LoVo (cell line): ENCODE measurements around the gene MT1X.
A peak's percentile ranks its signal among the peaks of the same experiment; 100 is the strongest.
"Not testable (repeated sequence)": the region's sequence is repeated elsewhere in the genome, so short reads cannot be mapped to it uniquely, and the experiment has no call there.

Source experiments
- DNase-seq: peaks from one replicate; pipeline ENCODE4 v3.0.0-alpha.2; 2016; ENCODE audit warnings: low spot score

The MT1X gene

GRCh38 chr16:56657555-56658326 is 24.5 kb upstream of the MT1X start, which contains the start of gene MT1F:
MT1F (plus strand) TSS chr16:56657959; CDS start chr16:56658059, 100 bp downstream.
- DNase-seq: peak; percentile 86

GRCh38 chr16:56658327-56658875 is 23.9 kb upstream of the MT1X start:
- no peak for DNase-seq

DNA sequence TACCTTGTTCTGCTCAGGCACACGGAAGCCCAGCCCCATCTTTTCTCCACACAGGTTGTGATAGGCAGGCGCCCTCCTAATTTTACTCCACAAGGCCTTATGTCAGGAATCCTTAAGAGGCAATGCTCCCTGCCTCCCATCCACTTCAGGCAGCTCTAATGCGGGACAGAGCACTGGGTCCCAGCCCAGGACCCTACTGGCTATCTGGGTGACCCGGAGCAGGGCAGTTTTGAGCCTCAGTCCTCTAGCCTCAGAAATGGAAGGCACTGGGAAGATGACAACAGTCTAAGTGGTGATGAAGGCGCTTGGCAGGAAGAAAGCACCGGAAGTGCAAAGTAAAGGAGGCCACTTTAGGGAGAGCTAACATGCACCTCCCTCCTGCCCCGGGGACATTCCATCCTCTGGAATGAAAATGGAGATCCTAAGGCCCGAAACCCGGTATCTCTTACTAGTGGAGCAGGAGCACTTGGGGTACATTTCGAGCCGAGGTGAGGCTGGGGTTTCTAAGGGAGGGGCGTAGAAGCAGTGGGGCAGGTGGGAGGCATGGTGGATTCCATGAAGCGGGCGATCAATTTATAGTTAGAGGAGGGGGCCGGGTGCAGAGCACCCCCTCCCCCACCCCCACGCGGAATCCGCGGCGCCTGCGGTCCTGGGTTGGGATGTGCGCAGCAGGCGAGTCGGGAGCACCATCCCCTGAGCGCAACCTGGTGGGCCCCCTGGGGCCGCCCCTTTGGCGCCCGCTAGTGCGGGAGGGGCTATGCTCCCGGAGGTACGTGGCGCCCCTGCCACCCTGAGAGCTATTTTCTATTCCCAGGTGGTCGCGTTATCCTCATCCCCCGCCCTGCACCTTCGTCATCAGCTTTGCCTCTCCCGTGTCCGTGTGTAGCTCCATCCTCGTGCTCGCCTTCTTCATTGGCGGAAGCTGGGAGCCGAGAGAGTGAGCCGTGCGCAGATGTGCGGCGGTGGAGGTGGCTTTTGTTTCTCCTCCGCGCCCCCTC is 19.6 kb upstream of the MT1X start:
- DNase-seq: no peak

GRCh38 chr16:56664506-56664905 is 17.8 kb upstream of the MT1X start:
- no peak for DNase-seq

GRCh38 chr16:56665286-56666261 is 16.7 kb upstream of the MT1X start:
- not testable (repeated sequence) for DNase-seq

DNA sequence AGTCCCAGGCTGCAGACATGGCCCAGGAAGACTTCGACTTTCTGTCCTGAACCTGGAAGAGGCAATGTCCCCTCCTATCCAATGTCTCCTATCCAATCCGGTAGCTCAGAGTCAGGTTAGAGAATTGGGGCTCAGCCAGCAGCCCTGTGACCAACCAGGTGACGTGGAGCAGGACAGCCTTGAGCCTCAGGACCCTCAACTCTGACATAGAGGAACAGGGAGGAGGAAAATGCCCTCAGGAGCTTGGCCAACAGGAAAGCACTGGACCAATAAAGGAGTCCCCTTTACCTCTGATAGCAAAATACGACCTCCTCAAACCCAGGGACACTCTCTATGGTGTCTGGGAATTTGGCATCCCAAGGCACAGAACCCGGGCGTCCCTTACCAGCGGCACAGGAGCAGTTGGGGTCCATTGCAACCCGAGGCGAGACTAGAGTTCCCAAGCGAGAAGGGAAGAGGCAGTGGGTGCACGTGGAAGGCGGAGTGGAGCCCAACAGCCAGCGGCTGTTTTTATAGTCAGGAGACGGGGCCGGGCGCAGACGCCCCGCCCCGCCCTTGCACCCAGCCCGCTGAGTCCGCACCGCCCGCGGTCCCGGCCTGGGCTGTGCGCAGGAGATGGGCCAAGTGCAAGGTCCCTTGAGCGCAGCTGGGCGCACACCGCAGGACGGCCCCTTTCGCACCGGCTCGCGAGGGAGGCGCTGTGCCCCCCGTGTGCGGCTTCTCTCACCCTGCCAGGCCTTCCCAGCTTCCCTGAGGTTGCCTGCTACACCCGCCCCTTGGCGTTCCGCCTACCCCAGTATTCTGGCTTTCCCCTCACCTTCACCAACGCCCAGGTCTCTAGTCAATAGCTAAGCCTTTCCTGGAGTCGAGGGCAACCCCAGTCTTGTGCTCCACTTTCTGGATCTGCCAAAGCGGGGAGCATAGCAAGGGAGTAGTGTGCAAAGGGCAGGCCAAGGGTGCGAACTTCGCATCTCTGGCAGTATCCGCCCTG is 14.4 kb upstream of the MT1X start, which contains the start of gene MT1G:
MT1G (minus strand) TSS at position 485 of the 991 bp plus-strand sequence; CDS start at position 413, 72 bp downstream.
- DNase-seq: no peak

DNA sequence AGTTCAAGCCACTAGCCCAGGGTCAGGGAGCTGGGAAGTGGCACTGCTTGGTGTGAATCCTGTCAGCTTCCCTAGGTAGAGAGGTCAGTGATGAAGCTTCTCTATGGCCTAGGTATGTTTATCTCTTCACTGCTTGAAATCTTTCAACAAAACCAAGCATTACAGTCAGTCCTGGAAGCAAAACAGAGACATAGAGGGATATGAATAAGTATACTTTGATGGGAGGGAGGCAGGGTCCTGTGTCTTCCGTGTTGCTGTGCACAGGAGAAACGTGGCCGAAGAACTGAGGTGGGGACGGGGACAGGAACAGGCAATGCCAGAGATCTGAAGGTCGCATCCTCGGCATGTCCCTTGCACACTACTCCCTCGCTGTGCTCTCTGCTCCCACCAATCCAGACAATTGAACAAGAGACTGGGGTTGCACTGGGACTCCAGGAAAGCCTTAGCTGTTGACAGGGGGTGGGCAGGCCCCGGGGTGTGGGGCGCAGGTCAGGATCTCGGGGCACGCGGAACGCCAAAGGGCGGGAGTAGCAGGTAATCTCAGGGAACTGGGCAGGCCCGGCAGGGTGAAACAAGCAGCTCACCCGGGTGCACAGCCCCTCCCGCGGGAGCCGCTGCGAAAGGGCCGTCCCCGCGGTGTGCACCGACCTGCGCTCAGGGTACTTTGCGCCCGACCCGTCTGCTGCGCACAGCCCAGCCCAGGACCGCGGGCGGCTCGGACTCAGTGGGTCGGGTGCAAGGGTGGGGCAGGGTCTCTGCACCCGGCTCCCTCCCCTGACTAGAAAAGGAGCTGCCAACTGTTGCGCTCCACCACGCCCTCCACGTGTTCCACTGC is 13.0 kb upstream of the MT1X start, which contains the start of gene MT1H:
MT1H (plus strand) TSS at position 810 of the 835 bp plus-strand sequence. CDS start 71 bp downstream, outside the sequence.
- DNase-seq: no peak

DNA sequence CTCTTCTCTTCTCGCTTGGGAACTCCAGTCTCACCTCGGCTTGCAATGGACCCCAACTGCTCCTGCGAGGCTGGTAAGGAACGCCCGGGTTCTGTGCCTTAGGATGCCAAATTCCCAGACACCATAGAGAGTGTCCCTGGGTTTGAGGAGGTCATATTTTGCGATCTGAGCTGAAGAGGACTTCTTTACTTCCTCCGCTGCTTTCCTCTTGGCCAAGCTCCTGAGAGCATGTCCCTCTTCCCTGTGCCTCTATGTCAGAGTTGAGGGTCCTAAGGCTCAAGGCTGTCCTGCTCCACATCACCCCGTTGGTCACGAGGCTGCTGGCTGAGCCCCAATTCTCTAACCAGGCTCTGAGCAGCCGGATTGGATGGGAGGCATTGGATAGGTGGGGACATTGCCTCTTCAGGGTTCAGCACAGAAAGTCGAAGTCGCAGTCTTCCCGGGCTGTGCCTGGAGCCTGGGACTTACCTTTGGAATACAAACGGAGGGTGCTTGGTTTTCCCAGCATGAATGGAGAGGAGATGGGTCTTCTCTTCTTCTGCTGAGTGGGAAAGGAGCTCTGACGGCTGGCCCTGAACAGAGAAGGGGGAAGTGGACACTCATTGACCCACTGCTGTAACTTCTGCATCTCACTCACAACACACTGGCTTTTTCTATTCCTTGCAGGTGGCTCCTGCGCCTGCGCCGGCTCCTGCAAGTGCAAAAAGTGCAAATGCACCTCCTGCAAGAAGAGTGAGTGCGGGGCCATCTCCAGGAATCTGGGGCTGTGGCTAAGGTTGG is 12.2 kb upstream of the MT1X start:
- DNase-seq: no peak

DNA sequence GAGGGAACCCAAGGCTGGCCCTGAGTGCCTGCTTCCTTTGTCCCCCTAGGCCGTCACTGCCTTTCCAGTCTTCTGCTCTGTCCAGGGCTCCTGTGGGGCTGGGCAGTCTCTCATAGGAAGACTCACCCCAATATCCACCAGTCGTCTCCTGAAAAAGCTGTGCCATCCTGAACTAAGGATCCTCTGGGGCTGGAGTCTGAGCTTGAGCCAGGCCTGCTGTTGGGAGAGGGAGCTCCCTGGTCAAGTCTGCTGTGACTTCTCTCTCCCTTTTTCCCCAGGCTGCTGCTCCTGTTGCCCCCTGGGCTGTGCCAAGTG is 11.7 kb upstream of the MT1X start:
- no peak for DNase-seq

- not testable (repeated sequence) for DNase-seq
These were observed 10.6 kb upstream of the MT1X start for GRCh38 chr16:56671691-56672090.

DNA sequence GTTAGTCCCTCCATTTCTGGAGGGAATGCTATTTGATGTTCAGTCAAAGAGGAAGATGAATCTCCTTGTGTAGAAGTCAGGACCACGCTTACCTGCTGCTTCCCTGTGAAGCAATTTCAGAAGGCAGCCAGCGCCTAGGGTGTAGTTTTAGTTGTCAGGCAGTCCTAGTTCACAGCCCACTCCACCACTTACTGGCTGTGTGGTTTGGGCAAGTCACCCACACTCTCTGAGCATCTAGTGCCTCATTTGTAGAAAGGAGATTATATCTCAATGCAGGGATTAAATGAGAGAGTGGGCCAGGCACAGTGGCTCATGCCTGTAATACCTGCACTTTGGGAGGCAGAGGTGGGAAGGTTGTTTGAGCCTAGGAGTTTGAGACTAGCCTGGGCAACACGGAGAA is 10.1 kb upstream of the MT1X start:
- DNase-seq: not testable (repeated sequence)

- no peak for DNase-seq
These were observed 9.3 kb upstream of the MT1X start for GRCh38 chr16:56672761-56673536.

DNA sequence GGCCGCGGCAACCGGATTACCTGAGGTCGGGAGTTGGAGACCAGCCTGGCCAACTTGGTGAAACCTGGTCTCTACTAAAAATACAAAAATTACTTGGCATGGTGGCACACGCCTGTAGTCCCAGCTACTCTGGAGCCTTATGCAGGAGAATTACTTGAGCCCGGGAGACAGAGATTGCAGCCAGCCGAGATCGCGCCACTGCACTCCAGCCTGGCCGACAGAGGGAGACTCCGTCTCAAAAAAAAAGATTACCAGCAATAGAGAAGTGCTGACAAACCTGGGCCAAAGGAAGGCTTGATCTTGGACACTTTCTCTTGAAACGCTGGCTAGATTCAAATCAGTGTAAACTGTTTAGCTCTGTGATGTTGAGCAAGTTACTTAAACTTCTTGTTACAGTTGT is 8.3 kb upstream of the MT1X start:
- no peak for DNase-seq

DNA sequence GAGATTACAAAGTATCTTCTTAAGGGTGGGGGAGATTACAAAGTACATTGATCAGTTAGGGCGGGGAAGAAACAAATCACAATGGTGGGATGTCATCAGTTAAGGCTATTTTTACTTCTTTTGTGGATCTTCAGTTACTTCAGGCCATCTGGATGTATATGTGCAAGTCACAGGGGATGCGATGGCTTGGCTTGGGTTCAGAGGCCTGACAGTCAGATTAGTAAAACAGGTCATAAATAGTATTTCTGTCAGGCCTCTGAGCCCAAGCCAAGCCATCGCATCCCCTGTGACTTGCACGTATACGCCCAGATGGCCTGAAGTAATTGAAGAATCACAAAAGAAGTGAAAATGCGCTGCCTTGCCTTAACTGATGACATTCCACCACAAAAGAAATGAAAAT is 7.7 kb upstream of the MT1X start:
- DNase-seq: not testable (repeated sequence)

DNA sequence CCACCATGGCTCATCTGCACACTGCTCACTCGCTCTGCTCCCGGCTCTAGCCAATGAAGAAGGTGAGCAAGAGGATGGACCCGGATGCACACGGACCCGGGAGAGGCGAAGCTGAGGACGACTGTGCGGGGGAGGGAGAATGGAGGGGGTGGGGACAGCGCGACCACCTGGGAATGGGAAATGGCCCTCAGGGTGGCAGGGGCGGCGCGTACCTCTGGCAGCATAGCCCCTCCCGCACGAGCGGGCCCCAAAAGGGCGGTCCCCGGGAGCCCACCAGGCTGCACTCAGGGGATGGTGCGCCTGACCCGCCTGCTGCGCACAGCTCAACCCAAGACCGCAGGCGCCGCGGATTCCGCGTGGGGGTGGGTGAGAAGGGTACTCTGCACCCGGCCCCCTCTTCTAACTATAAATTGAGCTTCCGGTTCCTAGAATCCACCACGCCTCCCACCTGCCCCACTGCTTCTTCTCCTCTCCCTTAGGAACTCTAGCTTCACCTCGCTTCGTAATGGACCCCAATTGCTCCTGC is 6.5 kb upstream of the MT1X start:
- DNase-seq: no peak

- DNase-seq: no peak
These were observed 4.8 kb upstream of the MT1X start for GRCh38 chr16:56677474-56677873.

DNA sequence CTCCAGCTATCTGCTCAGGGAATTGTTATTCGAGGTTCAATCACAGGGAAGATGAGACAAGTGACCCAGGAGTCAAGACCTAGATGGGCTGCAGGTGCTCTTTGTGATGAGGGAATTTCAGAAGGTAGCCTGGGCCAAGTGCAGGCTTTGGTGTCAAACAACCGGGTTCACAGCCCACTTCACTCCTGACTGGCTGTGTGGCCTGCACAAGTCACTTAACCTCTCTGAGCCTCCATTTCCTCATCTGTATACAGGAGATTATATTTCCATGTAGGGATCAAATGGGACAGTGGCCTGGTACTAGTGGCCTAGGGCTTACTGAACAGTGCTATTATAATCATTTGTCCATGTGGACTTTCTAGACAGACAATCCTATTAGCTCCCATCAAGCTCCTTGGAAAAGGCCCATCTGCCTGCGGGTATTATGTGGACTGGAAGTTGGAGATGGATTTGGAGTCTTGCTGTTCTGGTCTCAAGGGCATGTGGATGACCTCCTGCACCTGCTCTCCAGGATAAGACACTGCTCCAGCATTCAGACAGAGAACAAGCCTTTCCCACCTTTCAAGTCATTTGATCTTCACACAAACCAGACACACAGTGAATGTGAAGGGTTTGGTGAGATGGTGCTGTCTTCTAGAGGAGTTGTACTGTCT is 3.1 kb upstream of the MT1X start:
- no peak for DNase-seq
